ENCODE measurements around the gene UBE2J2.

Gene UBE2J2

GRCh38 chr1:1309251-1310108, 35.8 kb upstream of the UBE2J2 start:
- FAIRE-seq = no peak

GRCh38 chr1:1308756-1309250, 35.1 kb upstream of the UBE2J2 start:
- no peak for FAIRE-seq

GRCh38 chr1:1307923-1308755, 34.5 kb upstream of the UBE2J2 start, which contains the start of the genes ACAP3 and PUSL1:
Gene ACAP3 (minus strand): TSS chr1:1307930. CDS start chr1:1307815, 115 bp downstream.
Gene PUSL1 (plus strand): TSS chr1:1308597. CDS start chr1:1308644, 47 bp downstream.
- FAIRE-seq = no peak

- no peak for FAIRE-seq
These were observed 33.7 kb upstream of the UBE2J2 start for GRCh38 chr1:1307261-1307922.

- no peak for FAIRE-seq
These were observed 33.1 kb upstream of the UBE2J2 start for GRCh38 chr1:1306661-1307260.

GRCh38 chr1:1306070-1306660, 32.5 kb upstream of the UBE2J2 start:
- FAIRE-seq = no peak

- FAIRE-seq = no peak
These were observed 31.8 kb upstream of the UBE2J2 start for GRCh38 chr1:1305300-1306069.

- FAIRE-seq = no peak
These were observed 31.0 kb upstream of the UBE2J2 start for GRCh38 chr1:1304331-1305299.

- FAIRE-seq = no peak
These were observed 30.1 kb upstream of the UBE2J2 start for GRCh38 chr1:1303736-1304135.

- FAIRE-seq = no peak
These were observed 29.4 kb upstream of the UBE2J2 start for GRCh38 chr1:1302951-1303509.

- no peak for FAIRE-seq
These were observed 28.4 kb upstream of the UBE2J2 start for GRCh38 chr1:1302006-1302430.

- no peak for FAIRE-seq
These were observed 26.7 kb upstream of the UBE2J2 start for GRCh38 chr1:1300352-1300739.

- no peak for FAIRE-seq
These were observed 26.2 kb upstream of the UBE2J2 start for GRCh38 chr1:1299686-1300351.

- FAIRE-seq = no peak
These were observed 25.4 kb upstream of the UBE2J2 start for GRCh38 chr1:1298861-1299685.

GRCh38 chr1:1297802-1298424, 24.3 kb upstream of the UBE2J2 start:
- no peak for FAIRE-seq

- FAIRE-seq = no peak
These were observed 22.7 kb upstream of the UBE2J2 start for GRCh38 chr1:1296070-1297061.
